PFSK-1 (cell line): ENCODE measurements around the gene MAOA.

Experiments used
- FOXP2 ChIP-seq: optimal IDR thresholded peaks from 2 replicates; pipeline ENCODE3; 2011; ENCODE audit warnings: borderline replicate concordance, control low read depth, inconsistent platforms; ENCODE audit not compliant: insufficient read depth; ENCODE audit errors: extremely low read length, extremely low read depth
- POLR2AphosphoS5 ChIP-seq: IDR thresholded peaks from 2 replicates; pipeline ENCODE4 v1.6.1; 2012; ENCODE audit warnings: low read depth, mild to moderate bottlenecking, control low read depth, low read length, moderate library complexity
- REST ChIP-seq, 2 experiments: IDR thresholded peaks; 2 replicates each; pipeline versions ENCODE4 v1.6.1 to v1.8.0; 2011 to 2012; ENCODE audit warnings: low read depth in 2 of 2, low read length in 2 of 2, control low read depth in 1 of 2, inconsistent platforms in 1 of 2, mild to moderate bottlenecking in 1 of 2, moderate library complexity in 1 of 2; ENCODE audit not compliant: insufficient read depth in 1 of 2
- SIN3A ChIP-seq: IDR thresholded peaks from 2 replicates; pipeline ENCODE4 v1.6.1; 2012; ENCODE audit warnings: mild to moderate bottlenecking, low read length, moderate library complexity, borderline replicate concordance; ENCODE audit not compliant: insufficient read depth
- TAF1 ChIP-seq: IDR thresholded peaks from 2 replicates; pipeline ENCODE4 v1.6.1; 2012; ENCODE audit warnings: low read length, control low read depth, borderline replicate concordance; ENCODE audit not compliant: insufficient read depth

MAOA gene

GRCh38 chrX:43735534-43735933 is 79.4 kb downstream of the MAOA start:
- TF ChIP-seq FOXP2, result no peak
- no peak for TF ChIP-seq TAF1
- TF ChIP-seq POLR2AphosphoS5, result no peak
- no peak for TF ChIP-seq REST (IDR thresholded peaks at IDR 0.05; ENCODE audit: insufficient read depth in 1 of 2, low read depth in 2 of 2, low read length in 2 of 2)
- TF ChIP-seq SIN3A, result no peak

DNA sequence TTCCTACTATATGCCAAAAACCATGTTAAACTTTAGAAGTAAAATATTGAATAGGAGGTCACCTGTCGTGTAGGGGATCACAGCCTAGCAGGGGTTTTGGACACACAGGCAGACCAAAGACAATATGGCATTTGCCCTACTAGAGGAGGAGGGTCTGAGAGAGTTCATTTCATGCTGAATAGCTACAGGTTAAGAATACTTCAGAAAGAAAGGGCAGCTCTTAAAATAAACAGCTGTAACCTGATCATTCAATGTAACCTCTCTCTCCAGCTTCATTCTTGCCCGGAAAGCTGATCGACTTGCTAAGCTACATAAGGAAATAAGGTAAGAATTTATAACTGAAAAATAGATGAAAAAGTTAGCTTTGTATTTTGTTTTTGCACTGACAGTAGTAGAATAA is 79.9 kb downstream of the MAOA start:
- no peak for TF ChIP-seq FOXP2
- no peak for TF ChIP-seq SIN3A

- TF ChIP-seq TAF1, result no peak
- TF ChIP-seq SIN3A, result no peak
- no peak for TF ChIP-seq FOXP2
- TF ChIP-seq REST (IDR thresholded peaks at IDR 0.05; ENCODE audit: insufficient read depth in 1 of 2, low read depth in 2 of 2, low read length in 2 of 2), result no peak
- TF ChIP-seq POLR2AphosphoS5, result no peak
Observed at GRCh38 chrX:43741843-43742573, 85.9 kb downstream of the MAOA start.

DNA sequence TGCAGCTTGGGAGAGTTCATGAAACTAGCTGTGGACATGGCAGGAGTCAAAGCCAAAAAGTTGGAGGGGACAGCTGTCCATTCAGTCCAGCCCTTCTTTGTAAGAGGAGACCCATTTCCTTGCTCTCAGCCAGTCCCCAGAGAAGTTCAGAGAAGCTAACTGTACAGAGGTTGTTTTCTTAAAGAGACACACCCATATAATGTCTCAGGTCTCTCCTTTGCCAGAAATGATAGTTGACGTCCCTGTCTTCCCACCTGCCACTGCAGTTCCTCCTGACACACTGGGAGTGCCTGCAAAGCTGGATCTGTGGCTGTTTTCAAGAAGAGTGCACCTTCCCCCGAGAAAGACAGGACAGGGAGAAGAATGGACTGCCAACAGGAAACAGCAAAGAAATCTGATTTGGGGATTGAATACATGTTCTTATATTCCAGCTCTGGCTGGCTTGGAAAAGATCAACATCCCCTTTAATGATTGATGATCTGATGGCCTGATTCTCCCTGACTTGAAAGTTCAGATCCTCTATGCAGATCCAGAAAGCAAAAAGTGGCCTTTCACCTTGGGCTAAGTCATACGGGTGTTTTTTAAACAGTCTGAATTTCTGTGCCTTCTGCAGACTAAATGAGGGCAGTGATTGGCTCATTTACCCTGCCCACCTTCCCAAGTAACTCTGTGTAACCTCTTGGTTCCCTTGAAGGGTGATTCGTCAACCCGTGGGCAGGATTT is 87.2 kb downstream of the MAOA start:
- TF ChIP-seq SIN3A (no peak), TAF1 (no peak), POLR2AphosphoS5 (no peak), REST (IDR thresholded peaks at IDR 0.05; ENCODE audit: insufficient read depth in 1 of 2, low read depth in 2 of 2, low read length in 2 of 2) (no peak), FOXP2 (no peak)

GRCh38 chrX:43744284-43744683 is 88.2 kb downstream of the MAOA start:
- TF ChIP-seq REST (IDR thresholded peaks at IDR 0.05; ENCODE audit: insufficient read depth in 1 of 2, low read depth in 2 of 2, low read length in 2 of 2), result no peak
- no peak for TF ChIP-seq POLR2AphosphoS5
- TF ChIP-seq FOXP2, result no peak
- TF ChIP-seq TAF1, result no peak
- no peak for TF ChIP-seq SIN3A
